Gastrocnemius medialis (tissue), 4 donors: ENCODE measurements around the gene TXLNG.

Source experiments
- CTCF ChIP-seq, 5 experiments: fragments of 450-650 bp in 3 of 5; fragments of 200-600 bp in 2 of 5; sonication (generic) in 2 of 5; IDR thresholded peaks in 4 of 5; conservative IDR thresholded peaks in 1 of 5; 1 replicate in 4 of 5; 2 replicates in 1 of 5; pipeline ENCODE4 v1.5.1; 2016 to 2019; ENCODE audit warnings: antibody characterized with exemption in 5 of 5, mild to moderate bottlenecking in 3 of 5, moderate library complexity in 3 of 5
- POLR2A ChIP-seq, 2 donors: fragments of 450-650 bp; IDR thresholded peaks; one replicate each; pipeline ENCODE4 v1.6.1; 2017; ENCODE audit warnings: antibody characterized with exemption in 2 of 2, mild to moderate bottlenecking in 2 of 2, moderate library complexity in 2 of 2

GRCh38 chrX:16870862-16871815 lies 84.9 kb downstream of the TXLNG start:
- TF ChIP-seq CTCF (IDR thresholded peaks at IDR 0.05 in 4 of 5, conservative IDR thresholded peaks at IDR 0.05 in 1 of 5), result no peak
- TF ChIP-seq POLR2A (IDR thresholded peaks at IDR 0.05), result no peak
